PC-3 (cell line): ENCODE data around the gene SMG6.

Experiments used
- EZH2 ChIP-seq: fragments of 300-600 bp; sonication (generic); IDR thresholded peaks from one replicate; pipeline ENCODE4 v1.6.1; 2017; ENCODE audit warnings: antibody characterized with exemption, mild to moderate bottlenecking, low read length; ENCODE audit not compliant: unreplicated experiment
- TF ChIP-seq, protein P1 (sequence below): fragments of 300-600 bp; sonication (generic); conservative IDR thresholded peaks from 2 replicates; pipeline ENCODE4 v1.5.1; 2017; ENCODE audit warnings: antibody characterized with exemption, low read depth, mild to moderate bottlenecking, low read length

DNA sequence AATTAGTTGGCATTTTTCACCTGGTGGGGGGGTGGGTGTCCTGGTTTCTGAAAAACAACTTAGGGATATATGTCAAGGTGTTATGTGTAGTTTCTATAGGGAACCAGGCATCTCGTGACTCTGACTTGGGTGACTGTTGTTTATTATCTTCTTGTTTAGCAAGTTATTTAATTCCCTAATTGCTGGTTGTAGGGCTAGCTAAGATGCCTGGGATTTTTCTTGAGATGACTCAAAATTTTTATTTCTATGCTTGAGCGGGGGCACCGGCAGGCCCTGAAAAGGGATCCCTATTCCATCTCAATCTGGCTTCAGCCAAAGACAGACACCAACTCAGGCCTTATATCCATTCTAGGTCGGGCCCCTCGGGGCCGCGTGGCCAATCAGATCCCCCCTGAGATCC, 270.4 kb downstream of the SMG6 start:
- TF ChIP-seq EZH2 = no peak
- TF ChIP-seq, protein P1, sequence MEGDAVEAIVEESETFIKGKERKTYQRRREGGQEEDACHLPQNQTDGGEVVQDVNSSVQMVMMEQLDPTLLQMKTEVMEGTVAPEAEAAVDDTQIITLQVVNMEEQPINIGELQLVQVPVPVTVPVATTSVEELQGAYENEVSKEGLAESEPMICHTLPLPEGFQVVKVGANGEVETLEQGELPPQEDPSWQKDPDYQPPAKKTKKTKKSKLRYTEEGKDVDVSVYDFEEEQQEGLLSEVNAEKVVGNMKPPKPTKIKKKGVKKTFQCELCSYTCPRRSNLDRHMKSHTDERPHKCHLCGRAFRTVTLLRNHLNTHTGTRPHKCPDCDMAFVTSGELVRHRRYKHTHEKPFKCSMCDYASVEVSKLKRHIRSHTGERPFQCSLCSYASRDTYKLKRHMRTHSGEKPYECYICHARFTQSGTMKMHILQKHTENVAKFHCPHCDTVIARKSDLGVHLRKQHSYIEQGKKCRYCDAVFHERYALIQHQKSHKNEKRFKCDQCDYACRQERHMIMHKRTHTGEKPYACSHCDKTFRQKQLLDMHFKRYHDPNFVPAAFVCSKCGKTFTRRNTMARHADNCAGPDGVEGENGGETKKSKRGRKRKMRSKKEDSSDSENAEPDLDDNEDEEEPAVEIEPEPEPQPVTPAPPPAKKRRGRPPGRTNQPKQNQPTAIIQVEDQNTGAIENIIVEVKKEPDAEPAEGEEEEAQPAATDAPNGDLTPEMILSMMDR = no peak
